Fibroblast of skin of left quadriceps (primary cell): ENCODE data around the gene GTF2IRD1.
"Not testable (repeated sequence)": the region's sequence is repeated elsewhere in the genome, so short reads cannot be mapped to it uniquely, and the experiment has no call there.

Experiments
- DNase-seq, 2 experiments: peaks; one replicate each; pipeline ENCODE4 v3.0.0-alpha.2; 2013; ENCODE audit warnings: low read depth in 2 of 2

The GTF2IRD1 gene

GRCh38 chr7:74430961-74431466, 22.7 kb upstream of the GTF2IRD1 start:
- no peak for DNase-seq

- not testable (repeated sequence) for DNase-seq
These were observed 16.5 kb upstream of the GTF2IRD1 start for GRCh38 chr7:74437291-74437571.

GRCh38 chr7:74438327-74438726, 15.4 kb upstream of the GTF2IRD1 start:
- DNase-seq: no peak

GRCh38 chr7:74439541-74439940, 14.2 kb upstream of the GTF2IRD1 start:
- no peak for DNase-seq

- DNase-seq: not testable (repeated sequence)
These were observed 13.6 kb upstream of the GTF2IRD1 start for GRCh38 chr7:74440143-74440542.

GRCh38 chr7:74441801-74442200, 11.9 kb upstream of the GTF2IRD1 start:
- no peak for DNase-seq

- no peak for DNase-seq
These were observed 10.0 kb upstream of the GTF2IRD1 start for GRCh38 chr7:74443543-74444247.

- DNase-seq: no peak
These were observed 4.6 kb upstream of the GTF2IRD1 start for GRCh38 chr7:74449144-74449543.

- DNase-seq: no peak
These were observed 3.8 kb upstream of the GTF2IRD1 start for GRCh38 chr7:74449809-74450397.

- DNase-seq: peak; percentile 7 to 8
These were observed 871 bp upstream of the GTF2IRD1 start for GRCh38 chr7:74452748-74453321.

GRCh38 chr7:74454021-74454924, 567 bp downstream of the GTF2IRD1 start:
- no peak for DNase-seq

- DNase-seq: no peak
These were observed 1.2 kb downstream of the GTF2IRD1 start for GRCh38 chr7:74454925-74455288.

GRCh38 chr7:74455291-74455804, 1.6 kb downstream of the GTF2IRD1 start:
- no peak for DNase-seq

GRCh38 chr7:74455928-74456327, 2.2 kb downstream of the GTF2IRD1 start:
- DNase-seq: no peak

GRCh38 chr7:74457007-74457406, 3.3 kb downstream of the GTF2IRD1 start:
- no peak for DNase-seq

- DNase-seq: no peak
These were observed 8.4 kb downstream of the GTF2IRD1 start for GRCh38 chr7:74461970-74462706.

GRCh38 chr7:74462707-74463100, 9.0 kb downstream of the GTF2IRD1 start:
- no peak for DNase-seq

- DNase-seq: no peak
These were observed 11.5 kb downstream of the GTF2IRD1 start for GRCh38 chr7:74464931-74465886.

- no peak for DNase-seq
These were observed 12.6 kb downstream of the GTF2IRD1 start for GRCh38 chr7:74466196-74466813.

GRCh38 chr7:74467876-74468275, 14.2 kb downstream of the GTF2IRD1 start:
- DNase-seq: no peak
